HUES64 (cell line): ENCODE data around the gene COPS6.
A peak's percentile ranks its signal among the peaks of the same experiment; 100 is the strongest.
"Not testable (repeated sequence)": the region's sequence is repeated elsewhere in the genome, so short reads cannot be mapped to it uniquely, and the experiment has no call there.

Experiments used
- H3K27ac ChIP-seq: 2 replicates; pipeline ENCODE4 v1.7.0; 2013; ENCODE audit warnings: low read depth, low read length, inconsistent platforms
- H3K27me3 ChIP-seq: 2 replicates; pipeline ENCODE4 v1.6.1; 2013; ENCODE audit warnings: mild to moderate bottlenecking, low read length; ENCODE audit not compliant: insufficient read depth
- H3K36me3 ChIP-seq: 2 replicates; pipeline ENCODE4 v1.6.1; 2013; ENCODE audit warnings: mild to moderate bottlenecking, low read length; ENCODE audit not compliant: insufficient read depth
- H3K4me1 ChIP-seq: 2 replicates; pipeline ENCODE4 v1.6.1; 2013; ENCODE audit warnings: mild to moderate bottlenecking, low read length, moderate library complexity; ENCODE audit not compliant: insufficient read depth
- H3K4me3 ChIP-seq: 2 replicates; pipeline ENCODE4 v1.5.1; 2013; ENCODE audit warnings: mild to moderate bottlenecking, low read length, moderate library complexity
- H3K9ac ChIP-seq: 2 replicates; pipeline ENCODE4 v1.6.1; 2013; ENCODE audit warnings: mild to moderate bottlenecking, low read depth, low read length
- H3K9me3 ChIP-seq: 2 replicates; pipeline ENCODE4 v1.6.1; 2013; ENCODE audit warnings: low read depth, low read length; ENCODE audit not compliant: insufficient read depth
- WGBS: fragments of 150-250, 120-280 bp; methylation state at CpG from one replicate; pipeline ENCODE4 v1.1.7; 2013; ENCODE audit warnings: missing lambda C conversion rate; 5-methylcytosine and 5-hydroxymethylcytosine counted together

The COPS6 gene

GRCh38 chr7:100130220-100130607 is 41.4 kb downstream of the COPS6 start:
- H3K4me1 ChIP-seq, H3K36me3 ChIP-seq, H3K27ac ChIP-seq, H3K4me3 ChIP-seq, H3K9ac ChIP-seq, H3K9me3 ChIP-seq: not testable (repeated sequence)
- 96% methylated on average over 1 of the region's 1 CpG for WGBS
- peaks cover 20% of the 10 kb centered on the region for H3K27me3 ChIP-seq

- Histone ChIP-seq H3K4me1 (peaks cover 7% of the 10 kb centered on the region; the same call in 1 of the 2 replicates), H3K4me3 (peak overlapping the region; percentile 38), H3K27me3 (peaks cover 20% of the 10 kb centered on the region), H3K9ac (peak overlapping the region; percentile 48), H3K27ac (no peak overlapping the region), H3K36me3 (no peaks in the 10 kb centered on the region), H3K9me3 (no peaks in the 10 kb centered on the region)
- WGBS = 14% methylated on average over 24 of the region's 24 CpGs
Measured at GRCh38 chr7:100130608-100131453, 42.1 kb downstream of the COPS6 start.

GRCh38 chr7:100132126-100132525 is 43.4 kb downstream of the COPS6 start:
- no peak overlapping the region for H3K27ac ChIP-seq
- H3K27me3 ChIP-seq = peaks cover 20% of the 10 kb centered on the region
- H3K9me3 ChIP-seq = no peaks in the 10 kb centered on the region
- H3K4me1 ChIP-seq = peaks cover 7% of the 10 kb centered on the region; the same call in 1 of the 2 replicates
- no peaks in the 10 kb centered on the region for H3K36me3 ChIP-seq
- no peak overlapping the region for H3K4me3 ChIP-seq
- H3K9ac ChIP-seq = no peak overlapping the region
- 89% methylated on average over 6 of the region's 7 CpGs for WGBS

- H3K27ac ChIP-seq = no peak overlapping the region
- no peak overlapping the region for H3K9ac ChIP-seq
- no peaks in the 10 kb centered on the region for H3K36me3 ChIP-seq
- 36% methylated on average over 3 of the region's 3 CpGs for WGBS
- H3K27me3 ChIP-seq = peaks cover 16% of the 10 kb centered on the region
- no peak overlapping the region for H3K4me3 ChIP-seq
- peaks cover 7% of the 10 kb centered on the region; the same call in 1 of the 2 replicates for H3K4me1 ChIP-seq
- H3K9me3 ChIP-seq = no peaks in the 10 kb centered on the region
Measured at GRCh38 chr7:100132697-100133151, 44.0 kb downstream of the COPS6 start.

- WGBS = 94% methylated on average over 13 of the region's 13 CpGs
- H3K27me3 ChIP-seq = no peaks in the 10 kb centered on the region
- H3K27ac ChIP-seq = no peak overlapping the region
Measured at GRCh38 chr7:100137851-100138760, 49.3 kb downstream of the COPS6 start.

GRCh38 chr7:100141555-100141949 is 52.8 kb downstream of the COPS6 start:
- Histone ChIP-seq H3K4me3 (no peak overlapping the region), H3K27me3 (no peaks in the 10 kb centered on the region), H3K9me3 (no peaks in the 10 kb centered on the region), H3K27ac (no peak overlapping the region), H3K36me3 (no peaks in the 10 kb centered on the region), H3K9ac (no peak overlapping the region), H3K4me1 (no peaks in the 10 kb centered on the region)
- 90% methylated on average over 3 of the region's 3 CpGs for WGBS

More at GRCh38 chr7:100137851-100138760, 49.3 kb downstream of the COPS6 start:
- Histone ChIP-seq H3K4me1 (no peaks in the 10 kb centered on the region), H3K4me3 (no peak overlapping the region), H3K36me3 (no peaks in the 10 kb centered on the region), H3K9me3 (no peaks in the 10 kb centered on the region), H3K9ac (no peak overlapping the region)
